Lower leg skin (tissue), 4 donors: ENCODE data around the gene WDR91. TPM values are rescaled to one million over a fixed set of nuclear protein-coding genes. Genes with fewer than 3 reads are reported as not detected.
"Not testable (repeated sequence)": the region's sequence is repeated elsewhere in the genome, so short reads cannot be mapped to it uniquely, and the experiment has no call there.

Experiments
- DNase-seq, 2 donors: peaks; one replicate each; pipeline ENCODE4 v3.0.0-alpha.2; 2019; ENCODE audit warnings: low spot score in 2 of 2
- H3K4me3 ChIP-seq: fragments of 200-600 bp; sonication (generic); 2 replicates; pipeline ENCODE4 v1.5.1; 2017; ENCODE audit warnings: mild to moderate bottlenecking, low read depth; ENCODE audit not compliant: poor library complexity, severe bottlenecking
- POLR2A ChIP-seq, 2 donors: fragments of 450-650 bp; IDR thresholded peaks; one replicate each; pipeline ENCODE4 v1.6.1; 2016 to 2017; ENCODE audit warnings: antibody characterized with exemption in 2 of 2, mild to moderate bottlenecking in 1 of 2, moderate library complexity in 1 of 2
- WGBS, 2 donors: methylation state at CpG; one replicate each; pipeline ENCODE4 v1.1.5; 2018; 5-methylcytosine and 5-hydroxymethylcytosine counted together
- intact Hi-C: fragments of 100-400 bp; cut with DNase I; formaldehyde crosslinking; loops from one replicate; pipeline ENCODE4 v1.15.0; 2023; ENCODE audit warnings: low total_unique reads
- total RNA-seq, 4 donors: library from RNA; depleted of rRNA; stranded (reverse); fragments of >200 nt; gene quantifications; one replicate each; pipeline ENCODE4 v1.1.0, GENCODE V29; 2016
- TF ChIP-seq, protein P1 (sequence below), 3 donors: fragments of 450-650 bp; IDR thresholded peaks; one replicate each; pipeline ENCODE4 v1.5.1; 2016; ENCODE audit warnings: antibody characterized with exemption in 3 of 3, mild to moderate bottlenecking in 3 of 3, moderate library complexity in 2 of 3

The WDR91 gene
- total RNA-seq, 4 donors from 2014 or later, result 16.7 to 25.0 (median 20.8) TPM

DNA sequence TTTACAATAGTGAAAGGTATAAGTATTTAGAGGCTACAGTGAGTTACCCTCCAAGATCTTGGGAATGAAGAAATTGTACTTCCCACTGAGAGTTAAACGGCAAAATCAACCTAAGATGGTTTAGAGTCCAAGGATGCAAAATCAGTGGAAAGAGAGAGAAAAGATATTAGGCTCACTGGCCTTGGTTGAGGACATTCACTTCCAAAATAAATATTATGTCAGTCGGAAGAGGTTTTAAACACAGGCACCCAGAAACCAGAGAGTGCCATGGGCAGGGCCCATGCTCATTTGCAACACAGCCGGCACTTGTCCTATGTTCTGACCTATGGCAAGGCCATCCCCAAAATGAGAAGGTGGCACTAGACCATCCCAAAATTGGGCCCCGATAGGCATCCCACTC is 3.9 kb upstream of the WDR91 start:
- no peak overlapping the region for H3K4me3 ChIP-seq
- TF ChIP-seq, protein P1, sequence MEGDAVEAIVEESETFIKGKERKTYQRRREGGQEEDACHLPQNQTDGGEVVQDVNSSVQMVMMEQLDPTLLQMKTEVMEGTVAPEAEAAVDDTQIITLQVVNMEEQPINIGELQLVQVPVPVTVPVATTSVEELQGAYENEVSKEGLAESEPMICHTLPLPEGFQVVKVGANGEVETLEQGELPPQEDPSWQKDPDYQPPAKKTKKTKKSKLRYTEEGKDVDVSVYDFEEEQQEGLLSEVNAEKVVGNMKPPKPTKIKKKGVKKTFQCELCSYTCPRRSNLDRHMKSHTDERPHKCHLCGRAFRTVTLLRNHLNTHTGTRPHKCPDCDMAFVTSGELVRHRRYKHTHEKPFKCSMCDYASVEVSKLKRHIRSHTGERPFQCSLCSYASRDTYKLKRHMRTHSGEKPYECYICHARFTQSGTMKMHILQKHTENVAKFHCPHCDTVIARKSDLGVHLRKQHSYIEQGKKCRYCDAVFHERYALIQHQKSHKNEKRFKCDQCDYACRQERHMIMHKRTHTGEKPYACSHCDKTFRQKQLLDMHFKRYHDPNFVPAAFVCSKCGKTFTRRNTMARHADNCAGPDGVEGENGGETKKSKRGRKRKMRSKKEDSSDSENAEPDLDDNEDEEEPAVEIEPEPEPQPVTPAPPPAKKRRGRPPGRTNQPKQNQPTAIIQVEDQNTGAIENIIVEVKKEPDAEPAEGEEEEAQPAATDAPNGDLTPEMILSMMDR (IDR thresholded peaks at IDR 0.05), result no peak
- TF ChIP-seq POLR2A (IDR thresholded peaks at IDR 0.05), result no peak
- 90 to 96% methylated on average over 4 of the region's 4 CpGs for WGBS, 2 donors
- no peak for DNase-seq
- intact Hi-C loops, result no loop called here

DNA sequence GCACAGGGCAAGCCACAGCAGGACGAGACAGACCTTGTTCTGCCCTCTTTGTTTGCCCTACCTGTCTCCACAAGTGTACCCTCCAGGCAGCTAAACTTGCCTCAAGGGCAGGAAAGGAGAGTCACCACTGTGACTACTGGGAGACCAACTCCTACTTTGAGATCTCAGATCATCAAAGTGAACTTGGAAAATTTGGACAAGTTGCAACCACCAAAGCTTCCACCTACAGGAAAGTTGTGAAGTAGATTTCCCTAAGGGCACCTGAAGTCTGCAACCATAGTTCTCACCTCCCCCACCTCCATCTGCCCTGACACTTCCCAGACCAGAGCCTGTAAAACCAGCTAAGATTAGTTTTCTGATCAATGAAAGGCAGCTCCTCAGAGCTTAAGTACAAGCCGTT is 2.5 kb upstream of the WDR91 start:
- no peak for TF ChIP-seq POLR2A (IDR thresholded peaks at IDR 0.05)
- TF ChIP-seq, protein P1 (IDR thresholded peaks at IDR 0.05), result no peak
- WGBS, 2 donors, result 44 to 48% methylated on average over 2 of the region's 2 CpGs
- intact Hi-C loops, result no loop called here

GRCh38 chr7:135211946-135212685 is 790 bp upstream of the WDR91 start:
- WGBS, 2 donors, result 46 to 47% methylated on average over 30 of the region's 30 CpGs
- peak in 1 of 2 donors; percentile 43 for DNase-seq
- H3K4me3 ChIP-seq, result peak overlapping the region; percentile 53
- intact Hi-C loops, result not testable (repeated sequence)

More for the DNA sequence above, 2.5 kb upstream of the WDR91 start:
- DNase-seq, result no peak
- no peak overlapping the region for H3K4me3 ChIP-seq

- peak overlapping the region; percentile 82 for H3K4me3 ChIP-seq
- DNase-seq, result no peak
- intact Hi-C loops, result no loop called here
- TF ChIP-seq, protein P1 (IDR thresholded peaks at IDR 0.05), result no peak
- no peak for TF ChIP-seq POLR2A (IDR thresholded peaks at IDR 0.05)
- WGBS, 2 donors, result 0 to 3% methylated on average over 13 of the region's 13 CpGs
Observed at GRCh38 chr7:135210888-135211178, 493 bp downstream of the WDR91 start.

GRCh38 chr7:135209225-135209834 is 2.0 kb downstream of the WDR91 start:
- WGBS, 2 donors, result 84 to 86% methylated on average over 7 of the region's 7 CpGs
- TF ChIP-seq, protein P1 (IDR thresholded peaks at IDR 0.05), result no peak
- TF ChIP-seq POLR2A (IDR thresholded peaks at IDR 0.05), result no peak
- intact Hi-C loops, result no loop called here
- DNase-seq, result no peak
- H3K4me3 ChIP-seq, result no peak overlapping the region

- no peak for DNase-seq
- intact Hi-C loops, result no loop called here
- H3K4me3 ChIP-seq, result no peak overlapping the region
- TF ChIP-seq, protein P1 (IDR thresholded peaks at IDR 0.05), result no peak
- no peak for TF ChIP-seq POLR2A (IDR thresholded peaks at IDR 0.05)
- 78 to 82% methylated on average over 6 of the region's 6 CpGs for WGBS, 2 donors
Observed at GRCh38 chr7:135208102-135208793, 3.1 kb downstream of the WDR91 start.
